Liver (tissue), 9 donors: ENCODE measurements around the gene PBX4. TPM values are rescaled to one million over a fixed set of nuclear protein-coding genes. Genes with fewer than 3 reads are reported as not detected.

ENCODE experiments used
- DNase-seq: peaks from one replicate; pipeline ENCODE4 v3.0.0-alpha.2; 2017; ENCODE audit warnings: low spot score
- H3K27ac ChIP-seq, 2 donors: one replicate each; pipeline ENCODE4 v1.7.0; 2013; ENCODE audit warnings: inconsistent platforms in 2 of 2, low read length in 2 of 2, control low read depth in 1 of 2, low read depth in 1 of 2, mild to moderate bottlenecking in 1 of 2
- H3K27me3 ChIP-seq, 4 donors: one replicate each; pipeline versions ENCODE4 v1.6.1 to v1.7.0; 2013; ENCODE audit warnings: low read length in 3 of 4, inconsistent platforms in 1 of 4, mild to moderate bottlenecking in 1 of 4, moderate library complexity in 1 of 4; ENCODE audit not compliant: control insufficient read depth in 4 of 4, insufficient read depth in 4 of 4
- H3K36me3 ChIP-seq, 4 donors: one replicate each; pipeline versions ENCODE4 v1.6.1 to v1.7.0; 2013; ENCODE audit warnings: low read length in 3 of 4, mild to moderate bottlenecking in 3 of 4, low read depth in 1 of 4, moderate library complexity in 1 of 4; ENCODE audit not compliant: control insufficient read depth in 4 of 4, insufficient read depth in 3 of 4
- H3K4me1 ChIP-seq, 4 donors: one replicate each; pipeline versions ENCODE4 v1.6.1 to v1.7.0; 2013; ENCODE audit warnings: low read length in 3 of 4, mild to moderate bottlenecking in 3 of 4, moderate library complexity in 1 of 4; ENCODE audit not compliant: control insufficient read depth in 4 of 4, insufficient read depth in 4 of 4
- H3K4me3 ChIP-seq, 3 donors: one replicate each; pipeline versions ENCODE4 v1.6.1 to v1.7.0; 2013; ENCODE audit warnings: low read length in 3 of 3, control low read depth in 1 of 3, low read depth in 1 of 3, mild to moderate bottlenecking in 1 of 3
- H3K9ac ChIP-seq, 2 donors: one replicate each; pipeline ENCODE4 v1.7.0; 2013; ENCODE audit warnings: low read length in 2 of 2, mild to moderate bottlenecking in 2 of 2, moderate library complexity in 2 of 2, control low read depth in 1 of 2, low read depth in 1 of 2
- H3K9me3 ChIP-seq, 4 donors: one replicate each; pipeline versions ENCODE4 v1.6.1 to v1.7.0; 2013; ENCODE audit warnings: low read length in 3 of 4; ENCODE audit not compliant: control insufficient read depth in 4 of 4
- ATF3 ChIP-seq: IDR thresholded peaks from 2 replicates; pipeline ENCODE4 v1.6.1; 2016; ENCODE audit warnings: antibody characterized with exemption
- CTCF ChIP-seq: fragments of 150-350 bp; IDR thresholded peaks from 2 replicates; pipeline ENCODE4 v1.5.1; 2017; ENCODE audit warnings: improper control_type of control experiment, low read depth, low read length; ENCODE audit not compliant: missing input control
- EGR1 ChIP-seq, 2 donors: IDR thresholded peaks; 2 replicates each; pipeline ENCODE4 v1.6.1; 2016 to 2018; ENCODE audit warnings: antibody characterized with exemption in 2 of 2, low read depth in 2 of 2
- FOXA1 ChIP-seq: IDR thresholded peaks from 2 replicates; pipeline ENCODE4 v1.6.1; 2016; ENCODE audit warnings: antibody characterized with exemption
- FOXA2 ChIP-seq: IDR thresholded peaks from 2 replicates; pipeline ENCODE4 v1.6.1; 2016; ENCODE audit warnings: antibody characterized with exemption
- GABPA ChIP-seq, 2 donors: IDR thresholded peaks in 1 of 2; conservative IDR thresholded peaks in 1 of 2; 2 replicates each; pipeline ENCODE4 v1.6.1; 2016; ENCODE audit warnings: antibody characterized with exemption in 2 of 2, mild to moderate bottlenecking in 1 of 2, moderate library complexity in 1 of 2
- HNF4A ChIP-seq, 2 donors: conservative IDR thresholded peaks; 2 replicates each; pipeline ENCODE4 v1.6.1; 2016; ENCODE audit warnings: antibody characterized with exemption in 2 of 2, mild to moderate bottlenecking in 2 of 2
- HNF4G ChIP-seq: IDR thresholded peaks from 2 replicates; pipeline ENCODE4 v1.6.1; 2016; ENCODE audit warnings: antibody characterized with exemption
- JUND ChIP-seq, 2 donors: IDR thresholded peaks; 2 replicates each; pipeline ENCODE4 v1.6.1; 2016; ENCODE audit warnings: antibody characterized with exemption in 2 of 2
- MAX ChIP-seq: IDR thresholded peaks from 2 replicates; pipeline ENCODE4 v1.6.1; 2016; ENCODE audit warnings: antibody characterized with exemption
- NR2F2 ChIP-seq: IDR thresholded peaks from 2 replicates; pipeline ENCODE4 v1.6.1; 2016; ENCODE audit warnings: antibody characterized with exemption
- RAD21 ChIP-seq, 2 donors: IDR thresholded peaks; 2 replicates each; pipeline ENCODE4 v1.6.1; 2016; ENCODE audit warnings: antibody characterized with exemption in 2 of 2, mild to moderate bottlenecking in 2 of 2
- REST ChIP-seq: IDR thresholded peaks from 2 replicates; pipeline ENCODE4 v1.6.1; 2016; ENCODE audit warnings: antibody characterized with exemption, mild to moderate bottlenecking
- RXRA ChIP-seq, 2 donors: IDR thresholded peaks; 2 replicates each; pipeline ENCODE4 v1.6.1; 2017 to 2018; ENCODE audit warnings: antibody characterized with exemption in 2 of 2, mild to moderate bottlenecking in 1 of 2
- SP1 ChIP-seq: IDR thresholded peaks from 2 replicates; pipeline ENCODE4 v1.6.1; 2018; ENCODE audit warnings: antibody characterized with exemption, mild to moderate bottlenecking
- TAF1 ChIP-seq: conservative IDR thresholded peaks from 2 replicates; pipeline ENCODE4 v1.6.1; 2016; ENCODE audit warnings: antibody characterized with exemption, mild to moderate bottlenecking
- YY1 ChIP-seq: IDR thresholded peaks from 2 replicates; pipeline ENCODE4 v1.6.1; 2016; ENCODE audit warnings: antibody characterized with exemption, mild to moderate bottlenecking
- ZBTB33 ChIP-seq: IDR thresholded peaks from 2 replicates; pipeline ENCODE4 v1.6.1; 2016; ENCODE audit warnings: antibody characterized with exemption
- WGBS: extraction: QIAGEN DNeasy Blood & Tissue Kit; methylation state at CpG from one replicate; pipeline ENCODE4 v1.1.7; 2013; 5-methylcytosine and 5-hydroxymethylcytosine counted together
- polyA plus RNA-seq, 2 donors: library from polyadenylated mRNA; stranded (reverse) in 1 of 2; unstranded in 1 of 2; fragments of 200-250 nt in 1 of 2; fragments of >200 nt in 1 of 2; fragmentation: Nextera tagmentation in 1 of 2; extraction: Ambion mirVana in 1 of 2; gene quantifications; one replicate each; pipeline versions ENCODE4 v1.2.1 to v1.2.3, GENCODE V29; 2013 to 2015
- total RNA-seq, 2 donors: library from RNA; depleted of rRNA; stranded (reverse); fragments of >200 nt; gene quantifications; one replicate each; pipeline ENCODE4 v1.2.3, GENCODE V29; 2014
- donor health status: healthy.
- donor health status: healthy.
- donor health status: healthy.
- donor health status: healthy.
- donor health status: healthy.

Gene PBX4
- total and polyA plus RNA-seq, 4 donors: 0.19 to 0.59 (median 0.21) TPM; not detected in 1

GRCh38 chr19:19549804-19550464 is 68.6 kb downstream of the PBX4 start:
- Histone ChIP-seq H3K4me1 (no peaks in the 10 kb centered on the region), H3K9ac (no peak overlapping the region), H3K36me3 (no peaks in the 10 kb centered on the region), H3K9me3 (no peaks in the 10 kb centered on the region), H3K27me3 (peaks cover 0 to 5% (median 0%) of the 10 kb centered on the region in 4 donors), H3K4me3 (no peak overlapping the region), H3K27ac (no peak overlapping the region)
- WGBS: 67% methylated on average over 23 of the region's 23 CpGs
- DNase-seq: no peak
- no peak for TF ChIP-seq REST
- TF ChIP-seq EGR1 (IDR thresholded peaks at IDR 0.05; ENCODE audit: low read depth in 2 of 2): no peak
- no peak for TF ChIP-seq CTCF
- TF ChIP-seq MAX: no peak
- no peak for TF ChIP-seq NR2F2
- no peak for TF ChIP-seq FOXA2
- no peak for TF ChIP-seq RXRA (IDR thresholded peaks at IDR 0.05)
- TF ChIP-seq GABPA (IDR thresholded peaks at IDR 0.05 in 1 of 2, conservative IDR thresholded peaks at IDR 0.05 in 1 of 2): no peak
- TF ChIP-seq SP1: no peak
- no peak for TF ChIP-seq YY1
- TF ChIP-seq ZBTB33: no peak
- TF ChIP-seq HNF4A (conservative IDR thresholded peaks at IDR 0.05): no peak
- no peak for TF ChIP-seq TAF1
- TF ChIP-seq HNF4G: no peak
- no peak for TF ChIP-seq FOXA1
- TF ChIP-seq JUND (IDR thresholded peaks at IDR 0.05): no peak
- no peak for TF ChIP-seq RAD21 (IDR thresholded peaks at IDR 0.05)
- no peak for TF ChIP-seq ATF3
